OCI-LY3 (cell line): ENCODE results near the gene PLG.
A peak's percentile ranks its signal among the peaks of the same experiment; 100 is the strongest.
"Not testable (repeated sequence)": the region's sequence is repeated elsewhere in the genome, so short reads cannot be mapped to it uniquely, and the experiment has no call there.

Experiments
- H2AFZ ChIP-seq: fragments of 200-600, 300-600 bp; shearing (Covaris generic); 2 replicates; pipeline ENCODE4 v1.6.0; 2014; ENCODE audit warnings: antibody characterized with exemption, low read depth, low read length
- H3K27ac ChIP-seq: fragments of 200-600, 300-600 bp; sonication (generic); 2 replicates; pipeline ENCODE4 v1.5.1; 2014; ENCODE audit warnings: mild to moderate bottlenecking, low read length, moderate library complexity, mixed read lengths
- H3K27me3 ChIP-seq: fragments of 200-600, 300-600 bp; sonication (generic); 2 replicates; pipeline ENCODE4 v1.6.1; 2014; ENCODE audit warnings: low read depth, low read length, mixed read lengths
- H3K36me3 ChIP-seq: fragments of 200-600, 300-600 bp; sonication (generic); replicated peaks from 2 replicates; pipeline ENCODE3; 2014; ENCODE audit warnings: low read depth, low read length, mixed read lengths
- H3K4me1 ChIP-seq: fragments of 300-600, 200-600 bp; sonication (generic); 2 replicates; pipeline ENCODE4 v1.6.1; 2014; ENCODE audit warnings: low read length, mixed read lengths
- H3K4me2 ChIP-seq: fragments of 200-600, 300-600 bp; sonication (generic); 2 replicates; pipeline ENCODE4 v1.6.1; 2014; ENCODE audit warnings: low read length, mixed read lengths
- H3K4me3 ChIP-seq: fragments of 300-600, 200-600 bp; sonication (generic); 2 replicates; pipeline ENCODE4 v1.5.1; 2014; ENCODE audit warnings: antibody characterized with exemption, mild to moderate bottlenecking, low read length, moderate library complexity
- H3K79me2 ChIP-seq: fragments of 300-600, 200-600 bp; shearing (Covaris generic); 2 replicates; pipeline ENCODE4 v1.6.1; 2014; ENCODE audit warnings: mild to moderate bottlenecking, low read length, mixed read lengths
- H3K9ac ChIP-seq: fragments of 300-600, 200-600 bp; shearing (Covaris generic); 2 replicates; pipeline ENCODE4 v1.6.0; 2014; ENCODE audit warnings: mild to moderate bottlenecking, low read length, moderate library complexity
- H3K9me3 ChIP-seq: fragments of 200-600, 300-600 bp; shearing (Covaris generic); 2 replicates; pipeline ENCODE4 v1.6.1; 2014; ENCODE audit warnings: low read length, mixed read lengths; ENCODE audit not compliant: insufficient read depth
- H4K20me1 ChIP-seq: fragments of 200-600, 300-600 bp; sonication (generic); 2 replicates; pipeline ENCODE4 v1.6.1; 2016; ENCODE audit warnings: low read length, mixed read lengths; ENCODE audit not compliant: insufficient read depth
- EZH2phosphoT487 ChIP-seq: fragments of 200-600 bp; shearing (Covaris generic); IDR thresholded peaks from 2 replicates; pipeline ENCODE4 v1.6.1; 2018; ENCODE audit warnings: antibody characterized with exemption, mixed run types, low read depth
- TF ChIP-seq, protein P1 (sequence below): fragments of 200-600, 300-600 bp; sonication (generic); IDR thresholded peaks from 2 replicates; pipeline ENCODE4 v1.5.1; 2014; ENCODE audit warnings: antibody characterized with exemption, low read length, low read depth

The PLG gene

DNA sequence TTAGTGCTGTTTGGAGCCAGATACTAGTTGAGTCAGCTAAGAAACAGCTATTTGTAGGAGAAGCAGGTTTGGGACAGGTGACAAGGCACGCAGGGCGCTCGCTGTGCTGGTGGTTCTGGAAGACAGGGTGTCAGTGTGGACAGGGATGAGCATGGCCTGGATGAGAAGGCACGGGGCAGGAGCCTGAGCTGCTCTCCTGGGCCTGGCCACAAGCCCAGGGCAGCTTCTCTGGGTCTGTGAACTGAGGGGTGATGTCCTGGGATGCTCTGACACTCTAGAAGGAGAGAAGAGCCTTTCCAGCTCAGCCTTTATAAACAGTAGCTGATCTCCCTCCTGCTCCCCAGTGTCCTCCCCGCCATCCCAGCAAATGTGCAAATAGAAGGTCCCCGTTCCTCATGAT lies 37.9 kb downstream of the PLG start:
- Histone ChIP-seq H3K4me2 (no peak overlapping the region), H4K20me1 (no peaks in the 10 kb centered on the region), H3K9ac (no peak overlapping the region), H3K4me3 (no peak overlapping the region), H3K4me1 (peaks cover 56% of the 10 kb centered on the region), H3K9me3 (no peaks in the 10 kb centered on the region; the same call in 1 of the 2 replicates), H3K79me2 (no peaks in the 10 kb centered on the region), H3K36me3 (no peaks in the 10 kb centered on the region), H3K27me3 (peaks cover 47% of the 10 kb centered on the region), H3K27ac (no peak overlapping the region), H2AFZ (no peak overlapping the region)
- no peak for TF ChIP-seq EZH2phosphoT487
- TF ChIP-seq, protein P1, sequence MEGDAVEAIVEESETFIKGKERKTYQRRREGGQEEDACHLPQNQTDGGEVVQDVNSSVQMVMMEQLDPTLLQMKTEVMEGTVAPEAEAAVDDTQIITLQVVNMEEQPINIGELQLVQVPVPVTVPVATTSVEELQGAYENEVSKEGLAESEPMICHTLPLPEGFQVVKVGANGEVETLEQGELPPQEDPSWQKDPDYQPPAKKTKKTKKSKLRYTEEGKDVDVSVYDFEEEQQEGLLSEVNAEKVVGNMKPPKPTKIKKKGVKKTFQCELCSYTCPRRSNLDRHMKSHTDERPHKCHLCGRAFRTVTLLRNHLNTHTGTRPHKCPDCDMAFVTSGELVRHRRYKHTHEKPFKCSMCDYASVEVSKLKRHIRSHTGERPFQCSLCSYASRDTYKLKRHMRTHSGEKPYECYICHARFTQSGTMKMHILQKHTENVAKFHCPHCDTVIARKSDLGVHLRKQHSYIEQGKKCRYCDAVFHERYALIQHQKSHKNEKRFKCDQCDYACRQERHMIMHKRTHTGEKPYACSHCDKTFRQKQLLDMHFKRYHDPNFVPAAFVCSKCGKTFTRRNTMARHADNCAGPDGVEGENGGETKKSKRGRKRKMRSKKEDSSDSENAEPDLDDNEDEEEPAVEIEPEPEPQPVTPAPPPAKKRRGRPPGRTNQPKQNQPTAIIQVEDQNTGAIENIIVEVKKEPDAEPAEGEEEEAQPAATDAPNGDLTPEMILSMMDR = no peak

DNA sequence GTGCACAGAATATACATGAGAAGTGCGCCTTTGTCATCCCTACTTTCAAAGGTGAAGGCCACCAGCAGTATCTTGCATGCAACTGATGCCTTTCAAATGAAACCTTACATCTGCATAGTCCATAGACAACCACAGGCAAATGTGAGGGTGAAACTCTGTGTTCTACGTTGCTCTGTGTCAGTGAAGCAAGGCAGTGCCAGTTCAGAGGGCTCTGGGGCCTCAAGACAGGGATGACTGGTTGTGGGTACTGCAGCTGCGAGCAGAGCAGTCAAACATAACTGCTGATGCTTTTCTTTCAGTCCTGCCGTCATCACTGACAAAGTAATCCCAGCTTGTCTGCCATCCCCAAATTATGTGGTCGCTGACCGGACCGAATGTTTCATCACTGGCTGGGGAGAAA lies 39.0 kb downstream of the PLG start:
- Histone ChIP-seq H3K27ac (peak overlapping the region; percentile 63; the same call in 1 of the 2 replicates), H3K4me2 (peak overlapping the region; percentile 67), H3K4me1 (peaks cover 47% of the 10 kb centered on the region), H3K27me3 (peaks cover 45% of the 10 kb centered on the region)
- not testable (repeated sequence) for H3K79me2 ChIP-seq, H4K20me1 ChIP-seq, H3K36me3 ChIP-seq, H3K9me3 ChIP-seq, H2AFZ ChIP-seq, H3K4me3 ChIP-seq, H3K9ac ChIP-seq
- peak; percentile 33; the same call in 1 of the 2 replicates for TF ChIP-seq EZH2phosphoT487

DNA sequence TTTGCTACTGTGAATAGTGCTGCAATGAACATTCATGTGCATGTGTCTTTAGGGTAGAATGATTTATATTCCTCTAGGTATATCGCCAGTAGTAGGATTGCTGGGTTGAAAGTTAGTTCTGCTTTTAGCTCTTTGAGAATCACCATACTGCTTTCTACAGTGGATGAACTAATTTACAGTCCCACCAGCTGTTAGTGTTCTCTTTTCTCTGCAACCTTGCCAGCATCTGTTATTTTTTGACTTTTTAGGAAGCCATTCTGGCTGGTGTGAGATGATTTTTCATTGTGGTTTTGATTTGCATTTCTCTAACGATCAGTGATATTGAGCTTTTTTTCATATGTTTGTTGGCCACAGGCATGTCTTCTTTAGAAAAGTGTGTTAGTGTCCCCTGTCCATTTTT lies 40.0 kb downstream of the PLG start:
- Histone ChIP-seq H3K36me3 (no peaks in the 10 kb centered on the region), H3K27ac (peak overlapping the region; percentile 63), H4K20me1 (no peaks in the 10 kb centered on the region), H3K79me2 (no peaks in the 10 kb centered on the region), H2AFZ (no peak overlapping the region), H3K9ac (no peak overlapping the region), H3K4me3 (peak overlapping the region; percentile 34), H3K27me3 (peaks cover 38% of the 10 kb centered on the region), H3K4me2 (peak overlapping the region; percentile 67), H3K4me1 (peaks cover 39% of the 10 kb centered on the region), H3K9me3 (peaks cover 3% of the 10 kb centered on the region)
- TF ChIP-seq EZH2phosphoT487 = no peak
- TF ChIP-seq, protein P1 = no peak

DNA sequence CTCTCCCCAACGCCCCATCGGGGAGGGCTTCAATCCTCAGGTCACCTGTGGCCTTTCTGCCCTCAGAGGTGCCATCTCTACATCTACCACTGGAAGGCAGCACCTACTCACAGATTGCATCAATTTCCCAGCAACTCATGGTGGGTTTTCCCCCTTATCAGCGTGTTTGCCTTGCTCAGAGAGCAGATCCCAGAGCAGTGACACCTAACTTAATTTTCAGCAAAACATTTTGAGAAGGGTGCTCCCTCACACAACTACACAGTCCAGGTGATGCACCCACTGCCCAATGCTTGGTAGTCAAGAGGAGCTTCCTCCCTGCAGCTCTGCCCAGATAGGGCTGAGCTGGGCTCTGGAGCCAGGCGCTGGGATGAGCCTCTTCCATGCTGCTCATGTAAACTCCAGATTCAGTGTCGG lies 48.2 kb downstream of the PLG start:
- TF ChIP-seq, protein P1 = peak; percentile 87
- TF ChIP-seq EZH2phosphoT487 = no peak
- Histone ChIP-seq H3K4me3 (peak overlapping the region; percentile 61), H2AFZ (peak overlapping the region; percentile 41; the same call in 1 of the 2 replicates), H4K20me1 (no peaks in the 10 kb centered on the region), H3K9ac (peak overlapping the region; percentile 21; the same call in 1 of the 2 replicates), H3K36me3 (no peaks in the 10 kb centered on the region), H3K79me2 (no peaks in the 10 kb centered on the region), H3K4me2 (peak overlapping the region; percentile 78), H3K27me3 (peaks cover 22% of the 10 kb centered on the region), H3K9me3 (peaks cover 3% of the 10 kb centered on the region; the same call in 1 of the 2 replicates), H3K27ac (no peak overlapping the region), H3K4me1 (peaks cover 10% of the 10 kb centered on the region)

DNA sequence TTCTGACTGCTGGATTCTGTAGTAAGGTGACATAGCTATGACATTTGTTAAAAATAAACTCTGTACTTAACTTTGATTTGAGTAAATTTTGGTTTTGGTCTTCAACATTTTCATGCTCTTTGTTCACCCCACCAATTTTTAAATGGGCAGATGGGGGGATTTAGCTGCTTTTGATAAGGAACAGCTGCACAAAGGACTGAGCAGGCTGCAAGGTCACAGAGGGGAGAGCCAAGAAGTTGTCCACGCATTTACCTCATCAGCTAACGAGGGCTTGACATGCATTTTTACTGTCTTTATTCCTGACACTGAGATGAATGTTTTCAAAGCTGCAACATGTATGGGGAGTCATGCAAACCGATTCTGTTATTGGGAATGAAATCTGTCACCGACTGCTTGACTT lies 51.2 kb downstream of the PLG start:
- Histone ChIP-seq H3K27me3 (peaks cover 24% of the 10 kb centered on the region), H3K4me1 (peaks cover 10% of the 10 kb centered on the region)
- H3K9me3 ChIP-seq, H3K36me3 ChIP-seq, H3K4me2 ChIP-seq, H3K4me3 ChIP-seq, H4K20me1 ChIP-seq, H3K79me2 ChIP-seq, H2AFZ ChIP-seq, H3K27ac ChIP-seq, H3K9ac ChIP-seq: not testable (repeated sequence)
